ENCODE measurements around the gene EXOG.
"Not testable (repeated sequence)": the region's sequence is repeated elsewhere in the genome, so short reads cannot be mapped to it uniquely, and the experiment has no call there.

Gene EXOG

GRCh38 chr3:38564631-38565338, 68.6 kb downstream of the EXOG start:
- DNase-seq (ENCODE audit: low read depth), result no peak
- no peak overlapping the region for H3K4me3 ChIP-seq (ENCODE audit: low read depth, low read length)
- TF ChIP-seq CTCF (IDR thresholded peaks at IDR 0.05; ENCODE audit: control insufficient read depth, extremely low read depth, insufficient read depth), result no peak

- TF ChIP-seq CTCF (IDR thresholded peaks at IDR 0.05; ENCODE audit: control insufficient read depth, extremely low read depth, insufficient read depth), result no peak
- no peak for DNase-seq (ENCODE audit: low read depth)
- no peak overlapping the region for H3K4me3 ChIP-seq (ENCODE audit: low read depth, low read length)
Measured at GRCh38 chr3:38565339-38566214, 69.4 kb downstream of the EXOG start.

- DNase-seq (ENCODE audit: low read depth), result no peak
- H3K4me3 ChIP-seq (ENCODE audit: low read depth, low read length), result no peak overlapping the region
- no peak for TF ChIP-seq CTCF (IDR thresholded peaks at IDR 0.05; ENCODE audit: control insufficient read depth, extremely low read depth, insufficient read depth)
Measured at GRCh38 chr3:38566215-38566528, 70.0 kb downstream of the EXOG start.

GRCh38 chr3:38566794-38567193, 70.7 kb downstream of the EXOG start:
- H3K4me3 ChIP-seq (ENCODE audit: low read depth, low read length); DNase-seq (ENCODE audit: low read depth): not testable (repeated sequence)

- TF ChIP-seq CTCF (IDR thresholded peaks at IDR 0.05; ENCODE audit: control insufficient read depth, extremely low read depth, insufficient read depth), result no peak
- no peak overlapping the region for H3K4me3 ChIP-seq (ENCODE audit: low read depth, low read length)
- no peak for DNase-seq (ENCODE audit: low read depth)
Measured at GRCh38 chr3:38567498-38567897, 71.4 kb downstream of the EXOG start.

GRCh38 chr3:38573111-38573510, 77.0 kb downstream of the EXOG start:
- TF ChIP-seq CTCF (IDR thresholded peaks at IDR 0.05; ENCODE audit: control insufficient read depth, extremely low read depth, insufficient read depth), result no peak
- no peak overlapping the region for H3K4me3 ChIP-seq (ENCODE audit: low read depth, low read length)
- DNase-seq (ENCODE audit: low read depth), result no peak

- no peak for DNase-seq (ENCODE audit: low read depth)
- TF ChIP-seq CTCF (IDR thresholded peaks at IDR 0.05; ENCODE audit: control insufficient read depth, extremely low read depth, insufficient read depth), result no peak
- no peak overlapping the region for H3K4me3 ChIP-seq (ENCODE audit: low read depth, low read length)
Measured at GRCh38 chr3:38573556-38573955, 77.4 kb downstream of the EXOG start.

All from LNCaP clone FGC (cell line).